KOPT-K1 (cell line): ENCODE results near the gene AMPD3.

Experiments
- H3K27ac ChIP-seq: fragments of 200-600 bp; sonication (generic); 2 replicates; pipeline ENCODE4 v1.5.1; 2016; ENCODE audit warnings: antibody characterized with exemption, mild to moderate bottlenecking, low read depth, low read length; ENCODE audit not compliant: poor library complexity, severe bottlenecking
- H3K36me3 ChIP-seq: fragments of 200-600 bp; sonication (generic); 2 replicates; pipeline ENCODE4 v1.5.1; 2017; ENCODE audit warnings: antibody characterized with exemption, mild to moderate bottlenecking, low read length, moderate library complexity; ENCODE audit not compliant: insufficient read depth
- H3K9me3 ChIP-seq: fragments of 200-600 bp; sonication (generic); 2 replicates; pipeline ENCODE4 v1.5.1; 2017; ENCODE audit warnings: antibody characterized with exemption, low read length, mild to moderate bottlenecking; ENCODE audit not compliant: insufficient read depth, poor library complexity, severe bottlenecking

Gene AMPD3

DNA sequence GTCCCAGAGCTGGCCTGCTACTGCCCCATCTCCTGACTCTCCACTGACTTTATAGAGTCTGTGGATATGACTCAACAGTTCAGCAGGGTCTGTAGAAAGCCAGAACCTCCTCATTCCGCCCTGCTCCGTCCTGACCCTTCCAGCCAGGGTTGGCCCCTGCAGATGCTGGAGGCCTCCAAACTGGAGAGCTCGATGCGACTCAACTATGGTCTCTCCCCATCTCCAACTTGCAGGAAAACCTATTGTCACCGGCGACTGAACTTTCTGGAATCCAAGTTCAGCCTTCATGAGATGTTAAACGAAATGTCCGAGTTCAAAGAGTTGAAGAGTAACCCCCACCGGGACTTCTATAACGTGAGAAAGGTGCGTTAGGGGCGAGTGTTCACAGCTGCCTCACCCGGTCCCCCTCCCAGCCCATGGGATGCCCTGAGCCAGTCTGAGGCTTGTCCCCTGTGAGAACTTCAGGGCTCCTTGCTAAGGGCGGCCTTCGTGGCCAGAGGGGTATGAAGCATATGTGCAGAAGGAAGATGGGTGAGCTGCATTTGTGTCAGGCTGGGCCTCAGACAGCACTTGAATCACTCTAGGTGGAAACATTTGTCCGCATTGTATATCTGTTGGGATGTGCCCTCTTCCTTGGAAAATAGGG is 32.1 kb downstream of the AMPD3 start:
- Histone ChIP-seq H3K9me3 (no peaks in the 10 kb centered on the region), H3K36me3 (peaks cover 90% of the 10 kb centered on the region), H3K27ac (no peak overlapping the region)

DNA sequence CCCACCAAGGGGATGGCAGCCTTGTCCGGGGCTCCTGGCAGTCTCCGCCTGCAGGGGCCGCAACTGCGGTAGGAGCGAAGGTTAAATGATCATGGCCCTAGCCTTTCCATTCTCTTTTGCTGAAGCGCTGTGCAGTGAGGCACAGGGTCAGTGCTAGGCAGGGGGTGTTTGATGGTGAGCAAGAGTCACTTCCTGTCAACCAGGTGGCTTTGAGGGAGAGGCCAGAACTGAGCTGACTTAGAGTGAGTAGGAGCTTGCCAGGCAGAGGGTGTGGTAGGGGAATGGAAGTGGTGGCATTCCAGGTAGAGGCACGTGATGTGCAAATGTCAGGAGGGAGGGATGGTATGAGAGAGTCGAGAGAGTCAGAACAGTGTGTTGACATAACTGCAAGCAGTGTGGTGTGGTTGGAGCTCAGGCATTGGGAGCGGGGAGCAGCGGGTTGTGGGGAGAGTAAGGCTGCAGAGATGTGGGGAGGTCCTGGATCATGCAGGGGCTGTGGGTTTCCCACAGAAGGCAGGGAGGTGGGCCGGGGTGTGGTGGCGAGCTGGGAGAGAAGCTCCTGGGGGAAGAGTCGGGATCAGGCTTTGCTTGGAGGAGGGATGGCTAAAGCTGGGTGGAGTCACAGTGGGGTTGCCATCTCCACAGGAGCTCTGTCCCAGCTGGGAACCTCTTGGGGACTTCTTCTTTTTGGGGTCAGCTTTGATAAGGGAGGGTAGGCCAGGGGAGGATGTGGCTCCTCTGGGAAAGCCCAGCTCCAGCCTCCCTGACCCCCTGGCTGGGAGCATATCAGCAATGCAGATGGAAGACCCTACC is 33.3 kb downstream of the AMPD3 start:
- Histone ChIP-seq H3K9me3 (no peaks in the 10 kb centered on the region), H3K27ac (no peak overlapping the region), H3K36me3 (peaks cover 90% of the 10 kb centered on the region)

DNA sequence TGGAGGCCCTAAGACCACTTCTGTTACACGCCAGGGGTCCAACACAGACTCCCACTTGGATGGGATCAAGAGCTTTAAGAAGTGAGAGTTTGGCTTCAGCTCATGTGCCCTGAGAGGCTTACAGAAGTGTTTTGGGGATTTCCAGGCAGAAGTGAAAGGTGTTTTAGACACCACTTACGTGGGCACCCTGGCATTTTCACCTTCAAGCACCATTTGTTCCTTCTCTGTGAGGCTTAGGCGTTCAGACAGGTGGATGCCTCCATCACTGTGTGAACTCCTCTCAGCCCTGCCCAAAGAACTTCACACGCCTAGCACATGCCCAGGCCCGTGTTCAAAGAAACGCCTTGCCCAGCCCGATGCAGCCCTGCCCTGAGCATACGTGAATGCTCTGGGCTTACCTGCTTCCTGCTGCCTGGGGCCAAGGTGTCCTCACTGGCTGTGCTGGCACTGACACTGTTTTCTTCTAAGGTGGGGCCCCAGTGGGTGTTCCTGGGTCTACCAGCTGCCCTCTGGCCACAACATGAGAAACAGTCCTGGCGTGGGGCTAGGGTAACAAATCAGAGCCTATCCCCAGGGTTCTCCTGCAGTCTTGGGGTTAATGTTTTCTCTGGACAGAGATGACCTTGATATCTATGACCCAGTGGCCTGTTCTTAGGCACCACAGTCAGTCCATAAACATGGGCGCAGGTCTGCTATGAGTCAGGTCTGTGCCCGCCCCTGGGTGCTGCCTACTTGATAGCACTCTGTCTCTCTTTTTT is 34.0 kb downstream of the AMPD3 start:
- Histone ChIP-seq H3K9me3 (no peaks in the 10 kb centered on the region), H3K27ac (no peak overlapping the region), H3K36me3 (peaks cover 91% of the 10 kb centered on the region)

DNA sequence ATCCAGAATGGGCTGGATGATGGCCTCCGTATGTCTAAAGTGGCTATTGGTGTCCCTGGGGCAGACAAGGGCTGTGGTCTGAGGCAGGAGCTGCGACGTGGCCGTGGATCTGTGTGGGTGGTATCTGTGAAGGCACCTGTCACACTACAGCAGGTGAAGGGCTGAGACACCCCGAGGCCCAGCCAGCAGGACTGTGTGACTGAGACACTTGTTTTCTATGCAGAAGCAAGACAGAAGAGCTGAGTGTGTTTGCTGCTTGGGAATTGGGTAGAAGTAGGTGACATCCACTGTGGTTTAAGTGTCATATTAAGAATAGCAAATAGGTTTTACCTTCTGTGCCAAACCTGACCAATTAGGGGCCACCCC is 35.0 kb downstream of the AMPD3 start:
- H3K27ac ChIP-seq: no peak overlapping the region
- H3K9me3 ChIP-seq: no peaks in the 10 kb centered on the region
- H3K36me3 ChIP-seq: peaks cover 91% of the 10 kb centered on the region

DNA sequence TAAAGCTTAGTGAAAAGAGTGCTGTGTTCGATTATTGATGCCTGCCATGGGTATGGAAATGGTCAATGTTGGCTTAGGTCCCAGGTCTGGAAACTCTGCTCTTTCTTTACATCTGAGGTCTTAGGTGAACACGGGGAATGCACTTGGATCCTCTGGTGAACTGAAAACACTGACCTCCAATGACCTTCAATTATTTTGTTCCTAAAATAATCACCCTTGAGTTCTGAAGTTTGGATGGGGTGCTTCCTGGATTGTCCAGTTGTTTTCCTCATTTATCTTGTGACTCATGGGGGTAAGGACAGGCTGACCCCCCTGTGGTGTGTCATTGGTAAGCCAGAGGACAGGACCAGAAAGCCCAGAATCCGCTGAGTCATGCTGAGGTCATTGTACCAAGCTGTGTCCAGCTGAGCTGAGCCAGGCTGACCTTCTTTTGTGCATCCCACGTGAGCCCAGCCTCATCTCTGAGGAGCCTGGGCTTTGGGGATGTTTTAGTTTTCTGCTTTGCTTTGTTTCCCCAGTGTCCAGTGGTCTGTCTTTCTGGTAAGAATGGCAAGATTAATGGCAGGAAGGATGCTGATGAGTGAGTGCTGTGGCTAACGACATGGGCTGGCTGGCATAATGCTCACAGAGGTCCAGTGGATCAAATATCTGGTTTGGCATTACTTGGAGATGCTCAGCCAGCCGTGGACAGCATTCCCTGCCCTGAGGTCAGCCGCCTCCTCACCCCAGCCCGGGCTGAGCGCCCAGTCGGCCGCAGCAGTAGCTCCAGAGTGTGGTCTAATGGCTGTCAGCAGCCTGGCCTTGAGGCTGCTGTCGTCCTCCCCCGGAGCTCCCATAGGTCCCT is 35.6 kb downstream of the AMPD3 start:
- no peaks in the 10 kb centered on the region for H3K9me3 ChIP-seq
- H3K36me3 ChIP-seq: peaks cover 91% of the 10 kb centered on the region
- no peak overlapping the region for H3K27ac ChIP-seq

DNA sequence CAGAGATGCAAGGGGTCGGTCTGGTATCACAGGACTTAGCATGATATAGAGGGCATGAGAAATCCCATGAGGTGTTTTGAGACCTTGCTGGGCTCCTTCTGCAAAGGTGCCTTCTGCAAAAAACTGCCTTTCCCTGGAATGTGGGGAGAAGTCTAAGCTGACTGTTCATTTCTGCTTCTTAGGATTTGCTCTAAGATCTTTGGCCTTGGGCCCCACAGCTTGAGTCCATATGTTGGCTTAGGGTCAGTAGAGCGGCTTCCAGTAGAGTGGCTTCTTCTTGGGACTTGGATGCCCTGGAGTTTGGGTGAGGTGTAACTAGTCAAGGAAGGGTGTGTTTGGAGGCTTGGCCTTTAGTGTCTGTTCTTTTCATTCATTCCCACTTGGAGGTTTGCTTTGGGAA is 37.0 kb downstream of the AMPD3 start:
- no peaks in the 10 kb centered on the region for H3K9me3 ChIP-seq

DNA sequence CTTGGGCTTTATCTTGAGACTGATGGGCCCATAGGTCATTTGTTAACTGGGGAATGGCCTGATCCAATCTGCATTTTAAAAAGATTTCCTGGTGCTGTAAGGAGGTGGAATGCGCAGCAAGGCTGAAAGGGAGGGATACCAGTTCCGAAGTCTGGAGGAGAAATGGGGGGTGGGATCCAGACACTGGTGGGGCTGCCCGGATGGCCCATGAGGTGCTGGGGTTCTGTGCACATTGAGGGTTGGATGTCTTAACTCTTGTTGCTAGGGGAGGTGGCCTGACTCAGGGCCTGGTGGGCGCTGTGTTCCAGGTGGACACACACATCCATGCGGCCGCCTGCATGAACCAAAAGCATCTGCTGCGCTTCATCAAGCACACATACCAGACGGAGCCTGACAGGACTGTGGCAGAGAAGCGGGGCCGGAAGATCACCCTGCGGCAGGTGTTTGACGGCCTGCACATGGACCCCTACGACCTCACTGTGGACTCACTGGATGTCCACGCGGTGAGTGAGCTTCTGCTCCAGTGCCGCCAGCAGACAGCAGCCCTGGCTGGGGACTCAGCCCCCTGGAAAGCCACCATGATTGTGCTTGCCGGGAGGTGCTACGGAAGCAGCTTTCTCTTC is 38.1 kb downstream of the AMPD3 start:
- H3K27ac ChIP-seq: no peak overlapping the region
- H3K36me3 ChIP-seq: peaks cover 91% of the 10 kb centered on the region

More for the DNA sequence above, 37.0 kb downstream of the AMPD3 start:
- Histone ChIP-seq H3K27ac (no peak overlapping the region), H3K36me3 (peaks cover 91% of the 10 kb centered on the region)

DNA sequence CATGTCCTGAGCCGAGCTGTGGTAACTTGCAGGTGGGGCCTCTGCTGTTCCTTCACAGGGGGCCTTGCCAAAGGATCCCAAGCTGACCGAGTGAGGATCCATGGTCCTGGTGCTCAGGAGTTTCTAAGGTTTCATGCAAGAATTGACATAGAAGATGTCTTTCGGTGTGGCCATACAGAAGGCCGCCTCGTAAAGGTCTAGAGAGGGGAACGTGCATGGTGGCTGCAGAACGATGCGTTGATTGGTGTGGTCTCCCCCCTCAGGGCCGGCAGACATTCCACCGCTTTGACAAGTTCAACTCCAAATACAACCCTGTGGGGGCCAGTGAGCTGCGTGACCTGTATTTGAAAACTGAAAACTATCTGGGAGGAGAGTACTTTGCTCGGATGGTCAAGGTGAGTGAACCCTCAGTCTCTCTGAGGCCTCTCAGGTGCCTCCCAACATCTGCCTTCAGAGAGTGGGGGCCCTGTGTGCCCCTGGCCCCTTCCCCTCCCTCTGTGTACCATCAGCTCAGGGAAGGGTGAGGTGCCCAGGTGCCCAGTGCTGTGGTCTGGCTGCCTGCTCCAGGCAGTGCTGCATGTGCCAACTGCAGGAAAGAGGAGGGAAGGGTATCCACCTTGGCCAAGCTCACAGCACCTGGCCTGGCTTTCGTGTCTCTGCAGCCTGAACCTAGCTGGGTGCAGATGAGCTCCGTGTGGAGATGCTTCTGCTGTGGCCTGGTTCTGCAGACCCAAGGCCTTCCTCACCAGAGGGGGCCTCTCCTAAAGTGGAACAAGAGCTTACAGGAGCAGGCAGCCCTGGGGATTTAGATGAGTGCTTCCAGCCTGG is 39.8 kb downstream of the AMPD3 start:
- no peaks in the 10 kb centered on the region for H3K9me3 ChIP-seq
- H3K27ac ChIP-seq: no peak overlapping the region
- peaks cover 92% of the 10 kb centered on the region for H3K36me3 ChIP-seq

More for the DNA sequence above, 38.1 kb downstream of the AMPD3 start:
- no peaks in the 10 kb centered on the region for H3K9me3 ChIP-seq

DNA sequence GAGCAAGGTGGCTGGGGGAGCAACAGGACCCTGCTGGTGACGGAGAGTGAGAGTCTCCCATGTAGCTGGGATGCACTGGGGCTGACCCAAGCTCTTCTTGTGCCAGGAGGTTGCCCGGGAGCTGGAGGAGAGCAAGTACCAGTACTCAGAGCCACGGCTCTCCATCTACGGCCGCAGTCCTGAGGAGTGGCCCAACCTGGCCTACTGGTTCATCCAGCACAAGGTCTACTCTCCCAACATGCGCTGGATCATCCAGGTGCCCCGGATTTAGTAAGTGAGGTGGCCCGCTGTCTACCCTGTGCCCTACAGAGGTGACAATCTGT is 40.4 kb downstream of the AMPD3 start:
- H3K36me3 ChIP-seq: peaks cover 92% of the 10 kb centered on the region
- H3K27ac ChIP-seq: no peak overlapping the region
- no peaks in the 10 kb centered on the region for H3K9me3 ChIP-seq

DNA sequence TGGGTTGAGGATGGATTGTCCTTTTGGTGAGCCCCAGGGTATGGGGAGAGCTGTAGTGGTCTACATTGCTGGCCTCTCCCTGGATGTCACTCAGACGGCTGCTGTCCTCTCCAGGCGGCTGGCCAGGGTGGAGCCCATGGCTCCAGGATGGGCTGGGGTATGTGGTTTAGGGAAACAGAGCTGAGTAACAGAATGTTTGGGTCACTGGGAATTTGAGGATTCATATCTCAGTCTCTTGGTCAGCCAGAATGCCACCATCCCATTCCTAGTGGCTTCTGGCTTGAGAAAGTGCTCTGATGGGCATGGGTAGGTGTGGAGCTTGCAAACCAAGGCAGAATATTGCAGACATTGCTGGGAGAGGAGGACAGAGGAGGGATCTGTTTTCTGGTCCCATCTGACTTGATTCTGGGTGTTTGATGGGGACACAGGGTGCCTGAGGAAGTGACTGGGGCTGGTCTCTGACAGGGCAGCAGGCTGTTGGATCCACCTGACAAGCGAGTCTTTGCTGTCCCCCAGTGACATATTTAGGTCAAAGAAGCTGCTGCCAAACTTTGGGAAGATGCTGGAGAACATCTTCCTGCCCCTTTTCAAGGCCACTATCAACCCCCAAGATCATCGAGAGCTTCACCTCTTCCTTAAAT is 41.4 kb downstream of the AMPD3 start:
- Histone ChIP-seq H3K9me3 (no peaks in the 10 kb centered on the region), H3K36me3 (peaks cover 94% of the 10 kb centered on the region), H3K27ac (no peak overlapping the region)

DNA sequence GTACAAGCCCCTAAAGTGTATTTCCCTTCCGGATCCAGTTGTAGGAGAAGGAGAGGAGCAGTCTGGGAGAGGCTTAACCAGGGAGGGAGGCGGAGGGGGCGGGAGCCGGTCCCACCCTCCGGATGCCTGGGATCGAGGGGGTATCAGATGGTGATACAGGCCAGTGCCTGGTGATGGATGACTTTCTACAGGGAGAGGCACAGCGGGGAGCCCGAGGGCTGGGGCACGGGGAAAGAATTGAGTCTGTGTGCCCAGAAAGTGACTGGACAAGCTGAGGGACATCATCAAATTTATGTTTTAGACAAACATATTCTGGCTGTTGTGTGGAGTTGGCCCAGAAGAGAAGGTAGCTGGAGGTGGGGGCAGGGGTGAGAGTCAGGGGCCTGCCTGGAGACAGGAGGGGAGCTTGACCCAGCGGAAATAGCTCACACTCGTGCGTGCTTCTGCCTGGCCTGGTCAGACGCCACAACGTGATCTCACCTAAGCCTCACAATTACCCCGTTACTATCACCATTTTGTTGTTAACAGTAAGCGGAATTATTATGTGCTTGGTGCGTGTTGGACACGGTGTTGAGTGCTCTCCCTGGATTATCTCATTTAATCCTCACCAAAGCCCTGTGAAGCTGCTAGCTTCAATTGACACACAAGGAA is 42.4 kb downstream of the AMPD3 start:
- Histone ChIP-seq H3K9me3 (no peaks in the 10 kb centered on the region), H3K27ac (no peak overlapping the region), H3K36me3 (peaks cover 96% of the 10 kb centered on the region)

DNA sequence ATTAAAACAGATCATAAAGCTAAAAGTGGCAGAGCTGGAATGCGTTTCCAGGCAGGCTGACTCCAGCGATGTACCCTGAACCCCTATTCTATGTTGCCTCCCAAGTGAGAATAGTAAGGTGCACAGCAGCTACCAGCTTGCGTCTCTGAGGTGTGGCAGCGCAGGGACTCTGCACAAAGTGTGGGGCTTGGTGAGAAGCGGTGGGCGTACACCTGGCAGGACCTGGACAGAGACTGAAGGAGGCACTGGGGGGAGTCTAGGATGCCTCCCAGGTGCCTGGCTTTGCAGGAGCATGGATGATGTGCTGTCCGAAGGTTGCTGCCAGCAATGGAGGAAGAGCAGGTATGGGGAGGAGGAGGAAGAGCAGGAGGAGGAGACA is 42.9 kb downstream of the AMPD3 start:
- Histone ChIP-seq H3K27ac (no peak overlapping the region), H3K36me3 (peaks cover 96% of the 10 kb centered on the region), H3K9me3 (no peaks in the 10 kb centered on the region)
